ENCODE measurements around the gene SYT7. TPM values are rescaled to one million over a fixed set of nuclear protein-coding genes. Genes with fewer than 3 reads are reported as not detected.

Gene SYT7
- total RNA-seq, 1 experiment from 2014 or later: 2.5 TPM

- no TSS peak for BruUV-seq (replicated peaks)
- H3K4me3 ChIP-seq (ENCODE audit: low read depth in 2 of 2, low read length in 2 of 2): no peak overlapping the region
- POLR2A ChIA-PET: no interaction called here
- CTCF ChIA-PET: interaction anchor here (0.7 to 1.0 kb wide), 2 partner anchors 9 to 15 kb away, joined by 3 to 5 read pairs; no protein-coding TSS in a partner anchor
- H3K4me1 ChIP-seq (ENCODE audit: control insufficient read depth, insufficient read depth, low read length): peaks cover 7% of the 10 kb centered on the region; the same call in 1 of the 2 replicates
- no peak for DNase-seq (ENCODE audit: low read depth, low spot score)
- no peaks in the 10 kb centered on the region for H3K9me3 ChIP-seq (ENCODE audit: control insufficient read depth, insufficient read depth, low read depth, low read length)
- in situ Hi-C loops (cut with HindIII; ENCODE audit: low pct_unique_long_range_greater_than_20kb, low sequenced_read_pairs): no loop called here
- H3K36me3 ChIP-seq (ENCODE audit: control insufficient read depth, insufficient read depth, low read length): no peaks in the 10 kb centered on the region
- no peak overlapping the region for H3K27ac ChIP-seq (ENCODE audit: low read length)
- intact Hi-C loops (cut with micrococcal nuclease; ENCODE audit: unreplicated experiment): no loop called here
- no peak for TF ChIP-seq TCF7L2 (IDR thresholded peaks at IDR 0.05; ENCODE audit: low read depth, low read length)
- TF ChIP-seq, protein P1, sequence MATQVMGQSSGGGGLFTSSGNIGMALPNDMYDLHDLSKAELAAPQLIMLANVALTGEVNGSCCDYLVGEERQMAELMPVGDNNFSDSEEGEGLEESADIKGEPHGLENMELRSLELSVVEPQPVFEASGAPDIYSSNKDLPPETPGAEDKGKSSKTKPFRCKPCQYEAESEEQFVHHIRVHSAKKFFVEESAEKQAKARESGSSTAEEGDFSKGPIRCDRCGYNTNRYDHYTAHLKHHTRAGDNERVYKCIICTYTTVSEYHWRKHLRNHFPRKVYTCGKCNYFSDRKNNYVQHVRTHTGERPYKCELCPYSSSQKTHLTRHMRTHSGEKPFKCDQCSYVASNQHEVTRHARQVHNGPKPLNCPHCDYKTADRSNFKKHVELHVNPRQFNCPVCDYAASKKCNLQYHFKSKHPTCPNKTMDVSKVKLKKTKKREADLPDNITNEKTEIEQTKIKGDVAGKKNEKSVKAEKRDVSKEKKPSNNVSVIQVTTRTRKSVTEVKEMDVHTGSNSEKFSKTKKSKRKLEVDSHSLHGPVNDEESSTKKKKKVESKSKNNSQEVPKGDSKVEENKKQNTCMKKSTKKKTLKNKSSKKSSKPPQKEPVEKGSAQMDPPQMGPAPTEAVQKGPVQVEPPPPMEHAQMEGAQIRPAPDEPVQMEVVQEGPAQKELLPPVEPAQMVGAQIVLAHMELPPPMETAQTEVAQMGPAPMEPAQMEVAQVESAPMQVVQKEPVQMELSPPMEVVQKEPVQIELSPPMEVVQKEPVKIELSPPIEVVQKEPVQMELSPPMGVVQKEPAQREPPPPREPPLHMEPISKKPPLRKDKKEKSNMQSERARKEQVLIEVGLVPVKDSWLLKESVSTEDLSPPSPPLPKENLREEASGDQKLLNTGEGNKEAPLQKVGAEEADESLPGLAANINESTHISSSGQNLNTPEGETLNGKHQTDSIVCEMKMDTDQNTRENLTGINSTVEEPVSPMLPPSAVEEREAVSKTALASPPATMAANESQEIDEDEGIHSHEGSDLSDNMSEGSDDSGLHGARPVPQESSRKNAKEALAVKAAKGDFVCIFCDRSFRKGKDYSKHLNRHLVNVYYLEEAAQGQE (IDR thresholded peaks at IDR 0.05; ENCODE audit: insufficient read depth in 1 of 2, low read depth in 2 of 2, low read length in 1 of 2): no peak
- TF ChIP-seq POLR2AphosphoS5 (IDR thresholded peaks at IDR 0.05; ENCODE audit: low read depth, low read length): no peak
- no peak for TF ChIP-seq CTCF (IDR thresholded peaks at IDR 0.05)
- no peak for TF ChIP-seq SIN3A (IDR thresholded peaks at IDR 0.05; ENCODE audit: borderline replicate concordance, insufficient read depth, low read depth, low read length)
- H3K27me3 ChIP-seq (ENCODE audit: control insufficient read depth, insufficient read depth, low read length): no peaks in the 10 kb centered on the region
- ATAC-seq: no peak
Measured at GRCh38 chr11:61497876-61498275, 83.0 kb downstream of the SYT7 start.

- Histone ChIP-seq H3K36me3 (ENCODE audit: control insufficient read depth, insufficient read depth, low read length) (no peaks in the 10 kb centered on the region), H3K4me3 (ENCODE audit: low read depth in 2 of 2, low read length in 2 of 2) (no peak overlapping the region), H3K27ac (ENCODE audit: low read length) (no peak overlapping the region), H3K27me3 (ENCODE audit: control insufficient read depth, insufficient read depth, low read length) (no peaks in the 10 kb centered on the region), H3K4me1 (ENCODE audit: control insufficient read depth, insufficient read depth, low read length) (peaks cover 7% of the 10 kb centered on the region; the same call in 1 of the 2 replicates), H3K9me3 (ENCODE audit: control insufficient read depth, insufficient read depth, low read depth, low read length) (no peaks in the 10 kb centered on the region)
- intact Hi-C loops (cut with micrococcal nuclease; ENCODE audit: unreplicated experiment) (no loop called here), in situ Hi-C loops (cut with HindIII; ENCODE audit: low pct_unique_long_range_greater_than_20kb, low sequenced_read_pairs) (no loop called here)
- ChIA-PET CTCF (no interaction called here), POLR2A (no interaction called here)
- DNase-seq (ENCODE audit: low read depth, low spot score) (no peak), ATAC-seq (no peak)
- BruUV-seq (replicated peaks): no TSS peak
- TF ChIP-seq CTCF (IDR thresholded peaks at IDR 0.05): no peak
- TF ChIP-seq, protein P1 (IDR thresholded peaks at IDR 0.05; ENCODE audit: insufficient read depth in 1 of 2, low read depth in 2 of 2, low read length in 1 of 2): no peak
- TF ChIP-seq SIN3A (IDR thresholded peaks at IDR 0.05; ENCODE audit: borderline replicate concordance, insufficient read depth, low read depth, low read length): no peak
- TF ChIP-seq TCF7L2 (IDR thresholded peaks at IDR 0.05; ENCODE audit: low read depth, low read length): no peak
- TF ChIP-seq POLR2AphosphoS5 (IDR thresholded peaks at IDR 0.05; ENCODE audit: low read depth, low read length): no peak
Measured at GRCh38 chr11:61497473-61497872, 83.4 kb downstream of the SYT7 start.
